OCI-LY3 (cell line): Measurements from ENCODE around the gene NAA15.

Experiments
- H2AFZ ChIP-seq: fragments of 200-600, 300-600 bp; shearing (Covaris generic); 2 replicates; pipeline ENCODE4 v1.6.0; 2014; ENCODE audit warnings: antibody characterized with exemption, low read depth, low read length
- H3K27ac ChIP-seq: fragments of 200-600, 300-600 bp; sonication (generic); 2 replicates; pipeline ENCODE4 v1.5.1; 2014; ENCODE audit warnings: mild to moderate bottlenecking, low read length, moderate library complexity, mixed read lengths
- H3K27me3 ChIP-seq: fragments of 200-600, 300-600 bp; sonication (generic); 2 replicates; pipeline ENCODE4 v1.6.1; 2014; ENCODE audit warnings: low read depth, low read length, mixed read lengths
- H3K36me3 ChIP-seq: fragments of 200-600, 300-600 bp; sonication (generic); replicated peaks from 2 replicates; pipeline ENCODE3; 2014; ENCODE audit warnings: low read depth, low read length, mixed read lengths
- H3K4me1 ChIP-seq: fragments of 300-600, 200-600 bp; sonication (generic); 2 replicates; pipeline ENCODE4 v1.6.1; 2014; ENCODE audit warnings: low read length, mixed read lengths
- H3K4me2 ChIP-seq: fragments of 200-600, 300-600 bp; sonication (generic); 2 replicates; pipeline ENCODE4 v1.6.1; 2014; ENCODE audit warnings: low read length, mixed read lengths
- H3K4me3 ChIP-seq: fragments of 300-600, 200-600 bp; sonication (generic); 2 replicates; pipeline ENCODE4 v1.5.1; 2014; ENCODE audit warnings: antibody characterized with exemption, mild to moderate bottlenecking, low read length, moderate library complexity
- H3K79me2 ChIP-seq: fragments of 300-600, 200-600 bp; shearing (Covaris generic); 2 replicates; pipeline ENCODE4 v1.6.1; 2014; ENCODE audit warnings: mild to moderate bottlenecking, low read length, mixed read lengths
- H3K9ac ChIP-seq: fragments of 300-600, 200-600 bp; shearing (Covaris generic); 2 replicates; pipeline ENCODE4 v1.6.0; 2014; ENCODE audit warnings: mild to moderate bottlenecking, low read length, moderate library complexity
- H3K9me3 ChIP-seq: fragments of 200-600, 300-600 bp; shearing (Covaris generic); 2 replicates; pipeline ENCODE4 v1.6.1; 2014; ENCODE audit warnings: low read length, mixed read lengths; ENCODE audit not compliant: insufficient read depth
- H4K20me1 ChIP-seq: fragments of 200-600, 300-600 bp; sonication (generic); 2 replicates; pipeline ENCODE4 v1.6.1; 2016; ENCODE audit warnings: low read length, mixed read lengths; ENCODE audit not compliant: insufficient read depth
- CTCF ChIP-seq: fragments of 200-600, 300-600 bp; sonication (generic); IDR thresholded peaks from 2 replicates; pipeline ENCODE4 v1.5.1; 2014; ENCODE audit warnings: antibody characterized with exemption, low read length, low read depth
- EZH2phosphoT487 ChIP-seq: fragments of 200-600 bp; shearing (Covaris generic); IDR thresholded peaks from 2 replicates; pipeline ENCODE4 v1.6.1; 2018; ENCODE audit warnings: antibody characterized with exemption, mixed run types, low read depth

Gene NAA15

GRCh38 chr4:139282065-139282720, 19.1 kb upstream of the NAA15 start:
- Histone ChIP-seq H3K4me3 (no peak overlapping the region), H3K4me1 (peaks cover 6% of the 10 kb centered on the region; the same call in 1 of the 2 replicates), H3K9ac (no peak overlapping the region), H3K27me3 (peaks cover 21% of the 10 kb centered on the region), H3K4me2 (no peak overlapping the region), H4K20me1 (no peaks in the 10 kb centered on the region), H3K27ac (no peak overlapping the region), H3K36me3 (peaks cover 9% of the 10 kb centered on the region), H3K79me2 (no peaks in the 10 kb centered on the region), H2AFZ (no peak overlapping the region), H3K9me3 (peaks cover 11% of the 10 kb centered on the region)
- no peak for TF ChIP-seq EZH2phosphoT487
- TF ChIP-seq CTCF = no peak

- H3K36me3 ChIP-seq = peaks cover 9% of the 10 kb centered on the region
- H3K9me3 ChIP-seq = peaks cover 11% of the 10 kb centered on the region
- no peak overlapping the region for H3K9ac ChIP-seq
- H3K4me3 ChIP-seq = no peak overlapping the region
- peaks cover 21% of the 10 kb centered on the region for H3K27me3 ChIP-seq
- H3K4me2 ChIP-seq = no peak overlapping the region
- peaks cover 6% of the 10 kb centered on the region; the same call in 1 of the 2 replicates for H3K4me1 ChIP-seq
- H3K27ac ChIP-seq = no peak overlapping the region
- TF ChIP-seq EZH2phosphoT487 = no peak
- H3K79me2 ChIP-seq = no peaks in the 10 kb centered on the region
- H2AFZ ChIP-seq = no peak overlapping the region
- H4K20me1 ChIP-seq = no peaks in the 10 kb centered on the region
These were observed 18.6 kb upstream of the NAA15 start for GRCh38 chr4:139282721-139283075.

- Histone ChIP-seq H3K36me3 (peaks cover 28% of the 10 kb centered on the region), H2AFZ (no peak overlapping the region), H3K4me3 (no peak overlapping the region), H3K9ac (no peak overlapping the region), H3K79me2 (no peaks in the 10 kb centered on the region), H3K4me2 (no peak overlapping the region), H3K27me3 (0 out of 2 replicates have a peak, but pooled peaks cover 5% of the 10 kb centered on the region), H3K9me3 (peaks cover 11% of the 10 kb centered on the region), H4K20me1 (0 out of 2 replicates have a peak, but pooled peaks cover 3% of the 10 kb centered on the region), H3K4me1 (no peaks in the 10 kb centered on the region), H3K27ac (no peak overlapping the region)
- TF ChIP-seq EZH2phosphoT487 = no peak
- TF ChIP-seq CTCF = no peak
These were observed 15.1 kb upstream of the NAA15 start for GRCh38 chr4:139286186-139286698.

- Histone ChIP-seq H4K20me1 (no peaks in the 10 kb centered on the region), H3K27ac (peak overlapping the region; percentile 83), H3K36me3 (peaks cover 23% of the 10 kb centered on the region), H3K4me1 (peaks cover 30% of the 10 kb centered on the region), H3K27me3 (no peaks in the 10 kb centered on the region), H3K9me3 (no peaks in the 10 kb centered on the region), H3K4me2 (peak overlapping the region; percentile 92), H2AFZ (peak overlapping the region; percentile 87), H3K79me2 (peaks cover 21% of the 10 kb centered on the region), H3K4me3 (peak overlapping the region; percentile 83), H3K9ac (peak overlapping the region; percentile 95)
- TF ChIP-seq EZH2phosphoT487 = no peak
- peak; percentile 99 for TF ChIP-seq CTCF
These were observed 5.9 kb upstream of the NAA15 start for GRCh38 chr4:139295206-139295941.
